Measurements from ENCODE around the gene GCSH. TPM values are rescaled to one million over a fixed set of nuclear protein-coding genes. Genes with fewer than 3 reads are reported as not detected.

GCSH gene
- total and polyA plus RNA-seq, 2 of the 13 experiments (the other 11 are each of a cell fraction or from before 2014, with no cell fraction given) = 35.9 to 103 TPM

DNA sequence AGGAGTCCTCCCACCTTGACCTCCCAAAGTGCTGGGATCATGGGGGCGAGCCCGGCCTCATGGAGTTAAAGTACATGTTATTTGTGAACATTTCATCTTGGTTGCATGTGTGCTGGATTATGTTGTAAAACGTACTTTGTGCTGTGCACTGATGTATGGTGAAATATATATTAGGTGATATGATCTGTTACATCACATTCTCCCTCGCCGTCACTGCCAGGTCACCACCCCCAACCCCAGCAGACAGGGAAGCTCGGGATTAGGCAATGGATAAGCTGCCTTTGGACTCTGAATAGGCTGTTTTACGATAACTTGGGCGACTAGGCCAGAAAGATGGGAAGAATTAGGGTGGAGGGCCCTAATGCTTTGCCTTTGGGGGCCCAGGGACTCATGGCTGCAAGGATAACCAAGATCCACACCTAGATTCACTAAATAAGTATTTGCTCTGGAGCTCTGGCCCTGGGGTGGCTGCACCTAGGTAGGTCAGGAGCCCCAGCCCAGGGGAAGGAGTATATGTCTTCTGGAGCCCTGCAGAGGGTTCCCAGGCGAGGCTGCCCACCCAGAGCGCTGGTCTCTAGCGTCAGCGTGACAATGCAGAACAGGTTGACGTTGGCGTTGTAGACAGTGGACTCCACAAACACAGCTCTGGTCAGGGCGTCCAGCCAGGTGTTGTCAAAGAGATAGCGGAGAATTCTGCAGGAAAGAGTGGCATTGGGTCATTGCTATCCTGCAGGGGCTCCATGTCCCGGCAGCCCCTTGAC, 27.1 kb upstream of the GCSH start (continued):
- TF ChIP-seq FIP1L1 (IDR thresholded peaks at IDR 0.05; ENCODE audit: borderline replicate concordance, insufficient read depth, low read depth, low read length) (no peak), ZNF556 (CRISPR knock-in tag; IDR thresholded peaks at IDR 0.05; ENCODE audit: borderline replicate concordance) (no peak), HNF4G (IDR thresholded peaks at IDR 0.05; ENCODE audit: borderline replicate concordance, low read depth, low read length) (peak; percentile 84), HNF4G (CRISPR knock-in tag; IDR thresholded peaks at IDR 0.05; ENCODE audit: borderline replicate concordance, low read depth) (peak; percentile 41; the same call in 1 of the 2 replicates), CEBPB (IDR thresholded peaks at IDR 0.05; ENCODE audit: borderline replicate concordance, low read depth, low read length) (peak; percentile 99), ZIK1 (CRISPR knock-in tag; IDR thresholded peaks at IDR 0.05; ENCODE audit: borderline replicate concordance, low read depth) (no peak), ZNF761 (CRISPR knock-in tag; conservative IDR thresholded peaks at IDR 0.05) (no peak), NCOA1 (CRISPR knock-in tag; IDR thresholded peaks at IDR 0.05) (no peak), TCF7 (IDR thresholded peaks at IDR 0.05; ENCODE audit: low read depth) (peak; percentile 66), REXO4 (CRISPR knock-in tag; IDR thresholded peaks at IDR 0.05; ENCODE audit: borderline replicate concordance) (no peak), KDM6A (CRISPR knock-in tag; IDR thresholded peaks at IDR 0.05; ENCODE audit: low read depth) (peak; percentile 49; the same call in 1 of the 2 replicates), DMAP1 (CRISPR knock-in tag; IDR thresholded peaks at IDR 0.05) (0 out of 2 replicates have a peak, but pooled peaks have one; percentile 37), ZNF383 (CRISPR knock-in tag; IDR thresholded peaks at IDR 0.05; ENCODE audit: borderline replicate concordance) (no peak), FOXK1 (CRISPR knock-in tag; IDR thresholded peaks at IDR 0.05; ENCODE audit: borderline replicate concordance, low read depth) (peak; percentile 61; the same call in 1 of the 2 replicates), ZFX (CRISPR knock-in tag; IDR thresholded peaks at IDR 0.05; ENCODE audit: low read depth) (peak; percentile 41; the same call in 1 of the 2 replicates), SIN3B (IDR thresholded peaks at IDR 0.05; ENCODE audit: low read length) (no peak), SMC3 (IDR thresholded peaks at IDR 0.05; ENCODE audit: low read length) (peak; percentile 29; the same call in 1 of the 2 replicates), RXRB (CRISPR knock-in tag; IDR thresholded peaks at IDR 0.05; ENCODE audit: borderline replicate concordance) (0 out of 2 replicates have a peak, but pooled peaks have one; percentile 29), HOXA3 (CRISPR knock-in tag; IDR thresholded peaks at IDR 0.05) (peak; percentile 83; the same call in 1 of the 2 replicates)
- TF ChIP-seq, protein P1, sequence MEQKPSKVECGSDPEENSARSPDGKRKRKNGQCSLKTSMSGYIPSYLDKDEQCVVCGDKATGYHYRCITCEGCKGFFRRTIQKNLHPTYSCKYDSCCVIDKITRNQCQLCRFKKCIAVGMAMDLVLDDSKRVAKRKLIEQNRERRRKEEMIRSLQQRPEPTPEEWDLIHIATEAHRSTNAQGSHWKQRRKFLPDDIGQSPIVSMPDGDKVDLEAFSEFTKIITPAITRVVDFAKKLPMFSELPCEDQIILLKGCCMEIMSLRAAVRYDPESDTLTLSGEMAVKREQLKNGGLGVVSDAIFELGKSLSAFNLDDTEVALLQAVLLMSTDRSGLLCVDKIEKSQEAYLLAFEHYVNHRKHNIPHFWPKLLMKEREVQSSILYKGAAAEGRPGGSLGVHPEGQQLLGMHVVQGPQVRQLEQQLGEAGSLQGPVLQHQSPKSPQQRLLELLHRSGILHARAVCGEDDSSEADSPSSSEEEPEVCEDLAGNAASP (CRISPR knock-in tag; IDR thresholded peaks at IDR 0.05; ENCODE audit: borderline replicate concordance) = 0 out of 2 replicates have a peak, but pooled peaks have one; percentile 14
- TF ChIP-seq, protein P2, sequence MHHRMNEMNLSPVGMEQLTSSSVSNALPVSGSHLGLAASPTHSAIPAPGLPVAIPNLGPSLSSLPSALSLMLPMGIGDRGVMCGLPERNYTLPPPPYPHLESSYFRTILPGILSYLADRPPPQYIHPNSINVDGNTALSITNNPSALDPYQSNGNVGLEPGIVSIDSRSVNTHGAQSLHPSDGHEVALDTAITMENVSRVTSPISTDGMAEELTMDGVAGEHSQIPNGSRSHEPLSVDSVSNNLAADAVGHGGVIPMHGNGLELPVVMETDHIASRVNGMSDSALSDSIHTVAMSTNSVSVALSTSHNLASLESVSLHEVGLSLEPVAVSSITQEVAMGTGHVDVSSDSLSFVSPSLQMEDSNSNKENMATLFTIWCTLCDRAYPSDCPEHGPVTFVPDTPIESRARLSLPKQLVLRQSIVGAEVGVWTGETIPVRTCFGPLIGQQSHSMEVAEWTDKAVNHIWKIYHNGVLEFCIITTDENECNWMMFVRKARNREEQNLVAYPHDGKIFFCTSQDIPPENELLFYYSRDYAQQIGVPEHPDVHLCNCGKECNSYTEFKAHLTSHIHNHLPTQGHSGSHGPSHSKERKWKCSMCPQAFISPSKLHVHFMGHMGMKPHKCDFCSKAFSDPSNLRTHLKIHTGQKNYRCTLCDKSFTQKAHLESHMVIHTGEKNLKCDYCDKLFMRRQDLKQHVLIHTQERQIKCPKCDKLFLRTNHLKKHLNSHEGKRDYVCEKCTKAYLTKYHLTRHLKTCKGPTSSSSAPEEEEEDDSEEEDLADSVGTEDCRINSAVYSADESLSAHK (CRISPR knock-in tag; IDR thresholded peaks at IDR 0.05; ENCODE audit: borderline replicate concordance) = no peak
- TF ChIP-seq, protein P3, sequence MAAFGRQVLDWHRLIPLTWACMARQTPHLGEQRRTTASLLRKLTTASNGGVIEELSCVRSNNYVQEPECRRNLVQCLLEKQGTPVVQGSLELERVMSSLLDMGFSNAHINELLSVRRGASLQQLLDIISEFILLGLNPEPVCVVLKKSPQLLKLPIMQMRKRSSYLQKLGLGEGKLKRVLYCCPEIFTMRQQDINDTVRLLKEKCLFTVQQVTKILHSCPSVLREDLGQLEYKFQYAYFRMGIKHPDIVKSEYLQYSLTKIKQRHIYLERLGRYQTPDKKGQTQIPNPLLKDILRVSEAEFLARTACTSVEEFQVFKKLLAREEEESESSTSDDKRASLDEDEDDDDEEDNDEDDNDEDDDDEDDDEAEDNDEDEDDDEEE (CRISPR knock-in tag; IDR thresholded peaks at IDR 0.05) = no peak
